Renal cortical epithelial cell (primary cell): ENCODE results near the gene GALNT2. TPM values are rescaled to one million over a fixed set of nuclear protein-coding genes. Genes with fewer than 3 reads are reported as not detected.

Source experiments
- DNase-seq: peaks from one replicate; pipeline ENCODE4 v3.0.0-alpha.2; 2011; ENCODE audit warnings: low read depth
- total RNA-seq: library from RNA; depleted of rRNA; stranded (reverse); fragments of >200 nt; gene quantifications from 2 replicates; pipeline ENCODE4 v1.2.3, GENCODE V29; 2014

Gene GALNT2
- 60.1 and 119 TPM in 2 replicates for total RNA-seq

DNA sequence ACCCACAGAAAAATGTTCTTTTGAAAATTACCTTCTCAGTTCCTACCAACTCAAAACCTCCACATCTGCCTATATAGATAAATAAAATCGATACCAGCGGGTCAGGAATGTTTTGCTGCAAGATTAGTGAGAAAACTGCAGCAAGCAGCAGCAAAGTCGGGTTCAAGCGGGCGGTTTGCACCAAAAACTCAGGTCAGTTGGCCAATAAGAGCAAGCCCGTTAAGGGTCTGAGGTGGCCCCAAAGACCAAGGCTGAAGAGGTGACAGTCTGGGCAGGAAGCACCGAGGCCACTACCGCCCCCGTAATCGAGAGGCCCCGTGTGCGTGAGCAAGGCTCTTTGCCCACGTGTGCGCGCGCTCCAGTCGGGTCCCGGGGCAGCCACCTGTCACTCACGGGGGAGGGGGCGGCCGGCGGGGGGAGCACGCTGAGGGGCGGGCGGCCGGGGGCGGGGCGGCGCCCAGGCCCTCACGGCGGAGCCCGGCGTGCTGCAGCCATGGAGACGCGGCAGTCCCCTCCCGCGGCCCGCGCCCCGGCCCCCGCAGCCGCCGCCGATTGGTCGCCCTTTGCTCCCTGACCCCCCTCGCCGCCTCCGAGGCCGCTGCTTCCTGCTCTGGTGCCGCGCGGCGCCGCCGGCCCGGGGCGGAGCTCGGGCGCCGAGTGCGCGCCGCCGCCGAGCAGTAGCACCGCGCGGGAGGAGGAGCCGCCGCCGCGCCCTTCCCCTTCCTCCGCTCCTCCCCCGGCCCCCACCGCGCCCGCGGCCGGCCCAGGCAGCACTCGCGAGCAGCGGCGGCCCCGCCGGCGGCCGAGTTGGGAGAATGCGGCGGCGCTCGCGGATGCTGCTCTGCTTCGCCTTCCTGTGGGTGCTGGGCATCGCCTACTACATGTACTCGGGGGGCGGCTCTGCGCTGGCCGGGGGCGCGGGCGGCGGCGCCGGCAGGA is at the start of gene GALNT2:
Gene GALNT2, plus strand, starts transcription at position 773 of the 939 bp plus-strand sequence. Its CDS starts 43 bp downstream, at position 816.
- peak; percentile 62 for DNase-seq

- no peak for DNase-seq
Observed at GRCh38 chr1:230020451-230020850, 46.6 kb upstream of the GALNT2 start.

DNA sequence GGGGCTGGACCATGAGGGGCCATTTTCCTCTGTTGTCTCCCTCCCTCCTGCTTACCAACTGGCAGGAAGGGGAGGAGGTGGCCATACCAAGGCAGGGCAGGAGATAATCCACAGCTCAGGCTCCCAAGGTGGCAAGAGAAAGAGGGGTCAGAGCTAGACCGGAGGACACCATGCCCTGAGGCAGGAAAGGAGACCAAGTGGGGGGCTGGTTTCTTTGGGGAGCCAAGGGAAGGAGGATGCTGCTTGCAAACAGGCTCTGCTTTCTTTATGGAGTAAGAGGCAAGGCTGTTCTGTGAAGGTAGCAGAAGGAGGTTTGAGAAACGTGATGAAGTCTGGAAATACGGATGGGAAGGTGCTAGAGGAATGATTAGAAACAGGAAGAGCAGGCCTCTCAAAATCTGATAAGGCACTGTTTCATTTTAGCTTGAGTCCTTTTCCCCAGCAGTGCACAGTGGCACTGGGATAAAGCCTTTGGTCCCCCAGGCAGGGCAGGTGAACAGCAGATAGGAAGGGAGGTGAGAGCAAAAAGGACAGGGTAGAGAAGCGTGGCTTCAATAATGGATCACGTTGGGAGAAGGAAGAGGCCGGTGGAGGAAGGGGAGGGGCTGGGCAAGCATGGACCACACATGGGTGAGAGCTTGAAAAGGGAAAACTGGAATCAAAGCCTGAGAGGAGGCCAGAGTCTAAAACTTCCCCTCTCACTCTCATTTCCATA is 44.2 kb upstream of the GALNT2 start:
- no peak for DNase-seq

GRCh38 chr1:230025686-230026085 is 41.4 kb upstream of the GALNT2 start:
- no peak for DNase-seq

DNA sequence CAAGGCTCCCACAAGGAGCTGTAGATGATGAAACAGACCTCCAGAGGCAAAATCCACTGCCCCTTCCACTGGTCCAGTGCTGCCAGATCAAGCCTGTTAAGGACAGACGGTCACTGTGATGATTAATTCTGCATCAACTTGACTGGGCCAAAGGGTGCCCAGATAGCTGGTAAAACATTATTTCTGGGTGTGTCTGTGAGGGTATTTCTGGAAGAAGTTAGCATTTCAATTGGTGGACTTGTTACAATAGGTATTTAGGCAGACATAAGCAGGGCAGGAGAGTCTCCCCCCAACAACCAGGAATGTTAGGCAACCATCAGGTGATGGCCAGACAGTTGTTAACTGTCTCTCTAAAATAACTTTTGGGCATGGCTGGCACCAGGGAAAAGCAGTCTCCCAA is 40.9 kb upstream of the GALNT2 start:
- DNase-seq = no peak

- DNase-seq = peak; percentile 54
Observed at GRCh38 chr1:230026572-230026971, 40.5 kb upstream of the GALNT2 start.

DNA sequence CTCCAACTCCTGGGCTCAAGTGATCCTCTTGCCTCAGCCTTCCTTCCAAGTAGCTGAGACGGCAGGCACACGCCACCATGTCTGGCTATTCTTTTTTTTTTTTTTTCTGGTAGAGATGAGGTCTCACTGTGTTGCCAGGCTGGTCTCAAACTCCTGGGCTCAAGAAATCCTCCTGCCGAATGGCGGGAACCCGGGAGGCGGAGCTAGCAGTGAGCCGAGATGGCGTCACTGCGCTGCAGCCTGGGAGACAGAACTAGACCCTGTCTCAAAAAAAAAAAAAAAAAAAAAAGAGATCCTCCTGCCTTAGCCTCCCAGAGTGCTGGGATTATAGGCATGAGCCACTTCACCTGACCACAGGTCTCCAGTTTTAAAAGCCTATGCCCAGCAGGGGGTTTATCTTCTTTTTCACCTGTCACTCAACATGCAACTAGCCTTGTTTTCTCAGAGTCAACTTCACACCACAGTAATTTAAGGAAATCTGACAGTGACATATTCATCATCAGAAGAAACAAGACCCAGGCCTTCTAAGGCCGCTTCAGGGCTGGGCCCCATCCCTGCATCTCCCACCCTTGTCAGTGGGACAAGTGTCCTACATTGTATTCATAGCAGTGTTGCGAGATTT is 38.3 kb upstream of the GALNT2 start:
- no peak for DNase-seq

DNA sequence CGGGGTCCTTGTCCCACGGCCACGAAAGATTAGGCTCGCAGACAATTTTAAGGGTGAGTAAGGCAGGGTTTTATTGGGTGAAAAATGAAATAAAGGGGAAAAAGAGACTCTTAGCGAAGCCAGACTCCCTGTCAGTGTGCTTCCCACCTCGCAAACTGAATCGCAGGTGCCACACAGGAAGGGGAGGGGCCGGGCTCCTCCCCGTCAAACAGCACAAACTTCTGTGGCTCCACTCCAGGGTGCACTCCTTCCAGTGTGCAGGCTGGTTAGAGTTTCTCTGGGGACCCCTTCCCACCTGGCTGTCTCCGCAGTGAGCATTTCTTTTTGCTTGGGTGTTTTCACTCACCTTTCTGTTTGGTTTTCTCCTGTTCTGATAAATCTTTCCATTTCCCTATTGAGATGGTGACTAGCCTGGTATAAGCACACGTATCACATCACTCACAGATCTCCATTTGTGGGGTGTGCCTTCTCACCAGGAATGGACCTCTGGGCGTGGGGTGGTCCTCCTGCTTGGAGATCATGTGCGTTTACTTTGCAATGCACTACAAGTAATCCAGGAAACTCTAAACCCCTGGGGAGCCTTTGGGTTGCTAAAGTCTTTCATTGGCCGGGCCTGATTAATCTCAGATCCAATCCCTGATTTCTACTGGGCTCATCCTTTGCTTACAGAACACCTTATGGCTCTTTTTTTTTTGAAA is 37.6 kb upstream of the GALNT2 start:
- DNase-seq = no peak

DNA sequence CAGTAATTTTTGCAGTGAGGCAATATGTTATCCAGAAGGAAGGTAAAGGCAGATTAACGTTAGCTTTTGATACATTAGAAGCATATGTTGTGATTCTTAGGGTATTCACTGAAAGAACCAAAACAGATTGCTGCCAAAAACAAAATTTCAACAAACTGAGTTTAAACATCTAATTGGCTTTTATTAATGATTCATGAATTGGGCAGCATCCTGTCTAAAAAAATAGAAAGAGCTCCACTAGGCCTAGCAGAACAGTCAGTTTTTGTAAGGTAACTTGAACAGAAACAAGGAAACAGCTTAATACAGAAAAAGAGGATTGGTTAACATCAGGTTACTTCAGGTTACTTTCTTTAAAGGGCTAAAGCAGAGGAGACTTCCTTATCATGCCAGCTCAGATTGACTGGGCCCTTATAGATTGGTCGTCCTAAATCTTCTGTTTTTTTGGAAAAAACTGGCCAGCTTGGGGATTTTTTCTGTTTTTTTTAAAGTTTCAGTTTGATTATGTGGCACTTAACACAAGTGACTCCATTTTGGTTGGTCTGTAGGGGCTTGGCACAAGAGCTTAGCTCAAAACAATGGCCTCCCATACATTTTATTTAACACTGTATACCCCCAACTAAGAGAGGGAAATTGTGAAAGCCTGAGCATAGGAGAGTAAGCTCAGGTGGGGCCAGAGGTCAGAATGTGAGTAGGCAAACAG is 36.8 kb upstream of the GALNT2 start:
- DNase-seq = no peak

DNA sequence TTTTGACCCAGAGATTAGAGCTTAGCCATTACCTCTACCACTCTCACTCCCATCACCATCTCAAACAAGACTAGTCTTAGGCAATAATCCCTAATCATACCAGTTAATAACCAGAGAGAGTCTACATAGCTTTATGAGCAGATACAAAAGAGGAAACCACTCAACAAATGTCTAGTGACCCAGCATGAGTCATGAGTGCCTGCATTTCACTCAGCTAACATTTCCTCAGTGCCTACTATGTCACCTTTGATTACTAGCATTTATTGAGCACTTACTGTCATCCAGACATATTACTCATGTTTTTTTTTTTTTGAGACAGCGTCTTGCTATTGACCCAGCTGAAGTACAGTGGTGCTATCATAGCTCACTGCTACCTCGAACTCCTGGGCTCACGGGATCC is 35.9 kb upstream of the GALNT2 start:
- DNase-seq = peak; percentile 45

DNA sequence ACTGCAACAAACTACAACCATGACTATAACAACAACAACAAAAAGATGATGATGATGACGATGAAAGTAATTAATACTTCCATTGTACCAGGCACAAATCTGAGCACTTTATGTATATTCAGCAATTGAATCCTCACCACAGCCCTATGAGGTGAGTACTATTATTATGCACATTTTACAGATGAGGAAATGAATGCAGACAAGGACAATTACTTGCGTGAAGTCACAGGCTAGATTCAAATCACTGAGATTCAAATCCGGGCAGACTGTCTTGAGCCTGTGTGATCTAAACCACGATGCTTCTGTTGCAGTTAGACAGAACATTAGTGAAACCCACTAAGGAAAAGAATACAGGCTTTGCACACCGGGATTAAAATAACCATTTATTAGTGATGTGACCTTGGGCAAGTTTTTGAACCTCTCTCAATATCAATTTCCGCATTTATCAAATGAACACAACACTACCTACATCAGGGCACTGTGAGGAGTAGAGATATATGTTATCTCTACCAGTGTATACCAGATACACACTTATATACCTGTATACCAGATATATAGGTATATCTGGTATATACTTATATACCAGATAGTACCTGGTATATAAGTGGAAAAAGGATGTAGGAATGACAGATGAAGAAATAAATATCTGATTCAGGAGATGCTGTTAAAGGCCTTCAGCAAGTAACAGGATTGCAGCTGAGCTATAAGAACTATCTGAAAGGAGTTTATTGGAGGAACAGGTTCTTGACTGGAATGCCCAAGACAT is 34.3 kb upstream of the GALNT2 start:
- no peak for DNase-seq

- DNase-seq = no peak
Observed at GRCh38 chr1:230037261-230037660, 29.8 kb upstream of the GALNT2 start.

- no peak for DNase-seq
Observed at GRCh38 chr1:230040440-230040839, 26.6 kb upstream of the GALNT2 start.

DNA sequence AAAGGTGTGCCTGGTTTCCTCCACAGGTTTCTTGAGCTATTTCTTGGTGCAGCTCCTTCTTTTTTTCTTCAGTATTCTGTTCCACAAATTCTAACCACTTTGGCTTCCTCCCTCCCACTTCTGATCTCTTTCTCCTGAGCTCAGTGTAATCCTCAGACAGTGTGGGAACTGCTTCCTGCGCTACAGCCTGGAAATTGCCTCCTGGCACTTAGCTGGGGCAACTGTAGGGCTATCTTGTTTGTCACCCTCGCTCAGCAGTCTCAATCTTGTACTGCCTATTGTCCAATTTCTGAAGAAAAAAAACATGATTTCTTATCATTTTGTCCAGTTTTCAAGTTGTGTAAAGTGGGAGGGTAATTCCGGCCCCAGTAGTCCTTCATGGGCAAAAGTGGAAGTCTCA is 24.0 kb upstream of the GALNT2 start:
- no peak for DNase-seq

GRCh38 chr1:230044729-230045128 is 22.3 kb upstream of the GALNT2 start:
- DNase-seq = no peak

- DNase-seq = peak; percentile 80
Observed at GRCh38 chr1:230047114-230047865, 19.7 kb upstream of the GALNT2 start.

DNA sequence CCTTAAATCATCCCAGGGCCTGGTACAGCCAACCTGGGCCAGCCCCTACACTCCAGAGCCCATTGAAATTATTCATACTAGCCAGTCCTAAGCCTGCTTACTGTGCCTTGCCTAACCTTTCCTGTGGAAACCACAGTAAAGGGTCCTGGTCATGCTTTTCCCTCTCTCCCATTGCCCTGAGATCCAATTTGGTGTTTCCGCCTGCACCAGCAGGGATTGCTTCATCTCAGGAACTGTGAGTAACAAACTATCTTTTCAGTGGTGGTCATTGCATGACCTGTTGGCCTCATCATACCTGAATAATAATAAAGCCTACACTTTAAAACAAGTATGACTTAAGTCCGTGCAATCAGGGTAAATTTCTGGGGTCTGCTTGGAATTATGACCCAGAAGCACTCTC is 18.7 kb upstream of the GALNT2 start:
- no peak for DNase-seq

DNA sequence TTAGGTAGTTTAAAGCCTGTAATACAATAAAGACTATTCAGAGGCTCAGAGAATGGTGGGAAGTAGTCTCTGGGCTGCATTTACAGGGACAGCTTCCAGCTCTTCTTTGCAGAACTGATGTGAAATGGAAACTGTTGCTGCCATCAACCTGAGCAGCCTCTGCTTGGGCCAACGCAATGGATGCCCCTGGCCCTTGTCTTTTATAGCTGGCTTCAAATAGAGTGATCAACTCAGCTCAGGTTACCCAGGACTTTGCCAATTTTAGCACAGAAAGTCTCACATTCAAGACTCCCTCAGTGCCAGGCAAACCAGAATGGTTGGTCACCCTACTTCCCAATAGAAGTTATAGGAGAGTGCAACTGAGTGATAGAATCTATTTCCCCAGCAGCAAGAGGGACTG is 18.1 kb upstream of the GALNT2 start:
- DNase-seq = no peak

DNA sequence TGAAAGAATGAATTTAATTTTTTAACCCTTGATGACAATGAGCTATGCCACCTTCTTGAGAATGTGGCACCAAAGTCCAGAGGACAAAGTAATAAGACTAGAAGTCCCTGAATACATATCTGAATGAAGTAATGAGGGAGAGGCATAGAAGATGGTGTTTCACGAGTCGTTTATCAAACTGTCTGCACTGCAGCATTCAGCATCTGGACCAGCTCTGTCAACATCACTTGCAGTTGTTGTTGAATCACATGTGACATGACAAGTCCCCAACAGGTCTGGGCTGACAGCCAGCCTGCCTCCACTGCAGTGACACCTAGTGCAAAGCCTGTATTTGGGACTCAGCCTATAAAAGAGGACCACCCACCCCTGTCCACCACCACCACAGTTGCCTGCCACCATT is 17.3 kb upstream of the GALNT2 start:
- DNase-seq = no peak
